Measurements from ENCODE around the gene TRAF2. TPM values are rescaled to one million over a fixed set of nuclear protein-coding genes. Genes with fewer than 3 reads are reported as not detected.

TRAF2 gene
- polyA plus RNA-seq, 3 donors from 2014 or later: 7.6 to 32.7 (median 11.0) TPM

DNA sequence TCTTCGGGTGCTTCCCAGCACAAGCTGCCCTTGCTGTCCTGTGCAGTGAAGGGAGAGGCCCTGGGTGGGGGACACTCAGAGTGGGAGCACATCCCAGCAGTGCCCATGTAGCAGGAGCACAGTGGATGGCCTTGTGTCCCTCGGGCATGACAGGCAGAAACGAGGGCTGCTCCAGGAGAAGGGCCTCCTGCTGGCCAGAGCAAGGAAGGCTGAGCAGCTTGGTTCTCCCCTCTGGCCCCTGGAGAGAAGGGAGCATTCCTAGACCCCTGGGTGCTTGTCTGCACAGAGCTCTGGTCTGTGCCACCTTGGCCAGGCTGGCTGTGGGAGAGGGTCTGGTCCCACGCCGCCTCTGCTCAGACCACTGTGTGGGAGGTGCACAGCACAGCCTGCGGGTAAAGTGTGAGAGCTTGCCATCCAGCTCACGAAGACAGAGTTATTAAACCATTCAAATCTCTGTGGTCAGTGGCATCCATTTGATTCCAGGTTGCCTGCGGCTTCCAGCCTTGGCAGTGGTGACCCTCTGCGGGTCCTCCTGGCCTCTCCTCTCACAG is 39.9 kb downstream of the TRAF2 start:
- peaks cover 3 to 19% (median 4%) of the 10 kb centered on the region in 3 donors for H3K36me3 Mint-ChIP-seq
- H3K4me1 Mint-ChIP-seq: no peaks in the 10 kb centered on the region
- no peak overlapping the region for H3K4me3 Mint-ChIP-seq
- H3K27ac Mint-ChIP-seq: peak overlapping the region in 1 of 6 donors; percentile 7
- DNase-seq: no peak
- H3K9me3 Mint-ChIP-seq: no peaks in the 10 kb centered on the region
- H3K27me3 Mint-ChIP-seq (ENCODE audit: low read depth in 3 of 3): peaks cover 0 to 5% (median 0%) of the 10 kb centered on the region in 3 donors

- DNase-seq: no peak
- Mint-ChIP-seq H3K27me3 (ENCODE audit: low read depth in 3 of 3) (peaks cover 0 to 5% (median 0%) of the 10 kb centered on the region in 3 donors), H3K4me1 (no peaks in the 10 kb centered on the region), H3K4me3 (no peak overlapping the region), H3K9me3 (no peaks in the 10 kb centered on the region), H3K27ac (peak overlapping the region in 1 of 6 donors; percentile 7), H3K36me3 (peaks cover 3 to 19% (median 4%) of the 10 kb centered on the region in 3 donors)
Observed at GRCh38 chr9:136926749-136927148, 40.4 kb downstream of the TRAF2 start.

GRCh38 chr9:136927343-136928271 is 41.3 kb downstream of the TRAF2 start:
- Mint-ChIP-seq H3K27ac (peak overlapping the region in 2 of 6 donors; percentile 71 to 79), H3K27me3 (ENCODE audit: low read depth in 3 of 3) (peaks cover 0 to 5% (median 0%) of the 10 kb centered on the region in 3 donors), H3K4me1 (no peaks in the 10 kb centered on the region), H3K4me3 (no peak overlapping the region), H3K36me3 (peaks cover 3 to 19% (median 4%) of the 10 kb centered on the region in 3 donors), H3K9me3 (no peaks in the 10 kb centered on the region)
- DNase-seq: no peak

GRCh38 chr9:136928591-136928990 is 42.3 kb downstream of the TRAF2 start:
- no peaks in the 10 kb centered on the region for H3K4me1 Mint-ChIP-seq
- peaks cover 3 to 15% (median 4%) of the 10 kb centered on the region in 3 donors for H3K36me3 Mint-ChIP-seq
- peak overlapping the region in 3 of 6 donors; percentile 62 to 72 (median 69) for H3K27ac Mint-ChIP-seq
- no peaks in the 10 kb centered on the region for H3K9me3 Mint-ChIP-seq
- DNase-seq: no peak
- H3K4me3 Mint-ChIP-seq: no peak overlapping the region
- H3K27me3 Mint-ChIP-seq (ENCODE audit: low read depth in 3 of 3): peaks cover 0 to 5% (median 0%) of the 10 kb centered on the region in 3 donors

DNA sequence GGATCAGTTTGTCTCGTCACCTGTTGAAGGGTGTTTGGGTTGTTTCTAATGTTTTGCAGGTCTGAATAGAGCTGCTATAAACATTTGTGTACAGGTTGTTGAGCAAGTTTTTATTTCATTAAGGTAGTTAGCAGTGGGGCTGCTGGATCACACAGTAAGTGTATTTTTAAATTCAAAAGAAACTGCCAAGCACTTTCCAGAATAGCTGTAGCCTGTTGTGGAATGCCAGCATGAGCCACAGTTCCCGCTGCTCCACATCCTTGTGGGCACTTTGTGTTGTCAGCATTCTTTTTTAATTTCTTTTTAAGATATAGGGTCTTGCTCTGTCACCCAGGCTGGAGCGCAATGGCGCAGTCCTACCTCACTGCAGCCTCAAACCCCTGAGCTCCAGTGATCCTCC is 43.7 kb downstream of the TRAF2 start:
- Mint-ChIP-seq H3K4me3 (no peak overlapping the region), H3K9me3 (no peaks in the 10 kb centered on the region), H3K4me1 (peaks cover 3 to 6% of the 10 kb centered on the region in 2 donors), H3K36me3 (peaks cover 3 to 10% (median 4%) of the 10 kb centered on the region in 3 donors), H3K27me3 (ENCODE audit: low read depth in 3 of 3) (peaks cover 0 to 6% (median 0%) of the 10 kb centered on the region in 3 donors), H3K27ac (peak overlapping the region in 3 of 6 donors; percentile 43 to 62 (median 59))
- no peak for DNase-seq

DNA sequence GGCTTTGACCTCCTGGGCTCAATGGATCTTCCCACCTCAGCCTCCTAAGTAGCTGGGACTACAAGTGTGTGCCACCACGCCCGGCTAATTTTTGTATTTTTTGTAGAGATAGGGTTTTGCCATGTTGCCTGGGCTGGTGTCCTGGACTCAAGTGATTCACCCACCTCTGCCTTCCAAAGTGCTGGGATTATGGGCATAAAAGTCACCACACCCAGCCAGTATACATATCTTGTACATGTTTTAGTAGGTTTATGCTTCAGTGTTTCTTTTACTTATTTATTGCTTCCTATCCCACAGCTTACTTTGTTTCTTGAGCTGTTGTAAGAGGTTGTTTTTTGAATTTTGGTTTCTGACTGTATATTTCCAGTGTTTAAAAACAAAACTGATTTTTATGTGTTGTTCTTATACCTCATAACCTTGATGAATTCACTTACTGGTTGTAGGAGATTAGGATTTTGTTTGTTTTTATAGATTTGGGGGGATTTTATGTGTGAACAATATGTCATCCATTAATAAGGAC is 45.4 kb downstream of the TRAF2 start:
- no peak overlapping the region for H3K4me3 Mint-ChIP-seq
- DNase-seq: no peak
- H3K4me1 Mint-ChIP-seq: peaks cover 6% of the 10 kb centered on the region in 2 donors
- H3K36me3 Mint-ChIP-seq: peaks cover 3 to 10% (median 4%) of the 10 kb centered on the region in 3 donors
- H3K9me3 Mint-ChIP-seq: no peaks in the 10 kb centered on the region
- H3K27me3 Mint-ChIP-seq (ENCODE audit: low read depth in 3 of 3): peaks cover 0 to 6% (median 0%) of the 10 kb centered on the region in 3 donors
- peak overlapping the region in 3 of 6 donors; percentile 5 to 84 (median 62) for H3K27ac Mint-ChIP-seq

- Mint-ChIP-seq H3K9me3 (no peaks in the 10 kb centered on the region), H3K27ac (no peak overlapping the region), H3K36me3 (peaks cover 0 to 4% (median 3%) of the 10 kb centered on the region in 3 donors), H3K4me3 (no peak overlapping the region), H3K4me1 (peaks cover 6% of the 10 kb centered on the region in 2 donors), H3K27me3 (ENCODE audit: low read depth in 3 of 3) (peaks cover 0 to 5% (median 0%) of the 10 kb centered on the region in 3 donors)
- DNase-seq: no peak
Observed at GRCh38 chr9:136934277-136934676, 48.0 kb downstream of the TRAF2 start.

DNA sequence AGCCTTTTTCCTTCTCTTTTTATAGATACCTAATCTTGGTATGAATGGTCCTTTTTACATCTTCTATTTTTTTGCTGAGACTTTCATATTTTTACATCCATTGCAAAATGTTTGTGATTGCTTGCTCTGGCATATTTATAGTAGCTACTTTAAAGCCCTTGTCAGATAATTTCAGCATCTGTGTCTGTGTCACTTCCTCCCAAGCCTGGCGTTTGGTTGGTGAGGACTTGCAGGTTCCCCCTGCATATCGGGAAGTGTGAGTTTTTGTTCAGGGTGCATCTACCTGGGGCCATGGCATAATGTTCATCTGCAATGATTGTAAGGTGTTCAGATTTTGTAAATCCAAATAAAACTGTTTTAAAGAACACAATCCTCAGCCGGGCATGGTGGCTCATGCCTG is 49.3 kb downstream of the TRAF2 start:
- H3K27ac Mint-ChIP-seq: peak overlapping the region in 1 of 6 donors; percentile 58
- no peak overlapping the region for H3K4me3 Mint-ChIP-seq
- no peak for DNase-seq

DNA sequence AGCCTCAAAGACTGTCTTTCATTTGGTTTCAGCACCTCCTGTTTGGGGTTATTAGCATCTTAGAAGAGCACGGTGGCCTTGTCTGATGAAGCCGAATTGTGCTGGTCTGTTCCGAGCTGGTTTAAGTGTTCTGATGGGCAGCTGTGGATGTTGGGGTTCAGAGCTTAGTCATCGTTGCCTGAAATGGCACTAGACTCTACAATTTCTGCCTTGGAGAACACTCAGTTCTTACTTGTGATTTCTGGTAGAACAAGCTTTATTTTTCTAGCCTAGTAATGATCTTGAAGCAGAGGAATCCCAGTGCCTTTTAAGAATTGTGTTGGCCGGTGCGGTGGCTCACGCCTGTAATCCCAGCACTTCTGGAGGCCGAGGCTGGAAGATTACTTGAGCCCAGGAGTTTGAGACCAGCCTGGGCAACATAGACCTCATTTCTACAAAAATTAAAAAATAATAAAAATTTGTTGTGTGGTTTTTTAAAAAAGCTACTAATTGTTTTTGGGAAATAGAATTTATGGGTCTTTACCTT is 50.4 kb downstream of the TRAF2 start:
- Mint-ChIP-seq H3K4me1 (peaks cover 6% of the 10 kb centered on the region in 2 donors), H3K27ac (peak overlapping the region in 4 of 6 donors; percentile 26 to 86 (median 47)), H3K9me3 (no peaks in the 10 kb centered on the region), H3K4me3 (no peak overlapping the region), H3K36me3 (peaks cover 0 to 5% (median 3%) of the 10 kb centered on the region in 3 donors), H3K27me3 (ENCODE audit: low read depth in 3 of 3) (peaks cover 0 to 5% (median 0%) of the 10 kb centered on the region in 3 donors)
- no peak for DNase-seq

More for the DNA sequence above, 49.3 kb downstream of the TRAF2 start:
- peaks cover 0 to 3% (median 0%) of the 10 kb centered on the region in 3 donors for H3K27me3 Mint-ChIP-seq (ENCODE audit: low read depth in 3 of 3)
- H3K9me3 Mint-ChIP-seq: no peaks in the 10 kb centered on the region
- peaks cover 6% of the 10 kb centered on the region in 2 donors for H3K4me1 Mint-ChIP-seq
- peaks cover 0 to 5% (median 3%) of the 10 kb centered on the region in 3 donors for H3K36me3 Mint-ChIP-seq

- Mint-ChIP-seq H3K9me3 (no peaks in the 10 kb centered on the region), H3K27me3 (ENCODE audit: low read depth in 3 of 3) (peaks cover 0 to 5% (median 3%) of the 10 kb centered on the region in 3 donors), H3K4me3 (no peak overlapping the region), H3K36me3 (peaks cover 0 to 5% (median 3%) of the 10 kb centered on the region in 3 donors), H3K27ac (peak overlapping the region in 2 of 6 donors; percentile 1 to 5), H3K4me1 (peaks cover 6% of the 10 kb centered on the region in 2 donors)
- no peak for DNase-seq
Observed at GRCh38 chr9:136937186-136938001, 51.1 kb downstream of the TRAF2 start.

GRCh38 chr9:136939431-136939995 is 53.2 kb downstream of the TRAF2 start:
- no peak for DNase-seq
- Mint-ChIP-seq H3K9me3 (no peaks in the 10 kb centered on the region), H3K4me3 (no peak overlapping the region), H3K27me3 (ENCODE audit: low read depth in 3 of 3) (peaks cover 0 to 9% (median 3%) of the 10 kb centered on the region in 3 donors), H3K36me3 (peaks cover 0 to 5% (median 3%) of the 10 kb centered on the region in 3 donors), H3K27ac (peak overlapping the region in 2 of 6 donors; percentile 0 to 52), H3K4me1 (peaks cover 0 to 12% of the 10 kb centered on the region in 2 donors)

GRCh38 chr9:136939996-136940525 is 53.7 kb downstream of the TRAF2 start:
- Mint-ChIP-seq H3K4me1 (peaks cover 5 to 16% of the 10 kb centered on the region in 2 donors), H3K27me3 (ENCODE audit: low read depth in 3 of 3) (peaks cover 4 to 12% (median 5%) of the 10 kb centered on the region in 3 donors), H3K4me3 (no peak overlapping the region), H3K27ac (no peak overlapping the region), H3K9me3 (no peaks in the 10 kb centered on the region), H3K36me3 (peaks cover 0 to 5% (median 3%) of the 10 kb centered on the region in 3 donors)
- no peak for DNase-seq

Data from immature natural killer cell (primary cell).